HCT116 (cell line): Measurements from ENCODE around the gene GRSF1. TPM values are rescaled to one million over a fixed set of nuclear protein-coding genes. Genes with fewer than 3 reads are reported as not detected.

Experiments used
- ATAC-seq: fragments of 200-7000 bp; cut with Tn5 transposase; 2 replicates; pipeline ENCODE4 v1.9.1; 2020; ENCODE audit warnings: mild to moderate bottlenecking, moderate library complexity
- BruUV-seq: library from RNA; stranded (reverse); fragments of 400-500 nt; replicated peaks from 2 replicates; lab custom pipeline; 2021; lab: Mats Ljungman, UMichigan
- CTCF ChIA-PET: fragments of 300-600 bp; sonication (Branson Sonifier 250); formaldehyde crosslinking; loops from one replicate; lab custom pipeline; 2021; ENCODE audit warnings: antibody characterized with exemption; lab: Charles Lee
- POLR2A ChIA-PET: fragments of 300-600, 350-600 bp; sonication (Branson Sonifier 250); formaldehyde crosslinking; loops from one replicate; lab custom pipeline; 2021; ENCODE audit warnings: antibody characterized with exemption; lab: Charles Lee
- RAD21 ChIA-PET, 2 experiments: fragments of 300-600 bp; sonication (Branson Sonifier 250); formaldehyde crosslinking; loops; one replicate each; lab custom pipeline; 2023; ENCODE audit warnings: low total read pairs in 2 of 2; ENCODE audit not compliant: uncharacterized antibody in 2 of 2, unreplicated experiment in 2 of 2, low non-redundant PET in 1 of 2; lab: Charles Lee
- DNase-seq: peaks from one replicate; pipeline ENCODE4 v3.0.0-alpha.2; 2010; ENCODE audit warnings: low read depth, low spot score
- H2AFZ ChIP-seq: fragments of 200-600 bp; shearing (Covaris generic), sonication (generic); 2 replicates; pipeline ENCODE4 v1.6.1; 2017; ENCODE audit warnings: low read depth, mixed run types, mixed read lengths, antibody characterized with exemption, low read length; ENCODE audit not compliant: poor library complexity, severe bottlenecking
- H3K27ac ChIP-seq: 2 replicates; pipeline ENCODE4 v1.5.1; 2012; ENCODE audit warnings: low read depth, low read length
- H3K27me3 ChIP-seq: fragments of 200-600 bp; sonication (generic); 2 replicates; pipeline ENCODE4 v1.6.1; 2016; ENCODE audit warnings: mixed run types, low read length, mixed read lengths; ENCODE audit not compliant: insufficient read depth
- H3K36me3 ChIP-seq, 2 experiments: fragments of 200-500 bp in 1 of 2; fragments of 200-600 bp in 1 of 2; sonication (Bioruptor generic) in 1 of 2; sonication (generic) in 1 of 2; 2 replicates each; pipeline versions ENCODE4 v1.5.1 to v1.6.1; 2014 to 2016; ENCODE audit warnings: low read length in 2 of 2, inconsistent platforms in 1 of 2, mixed read lengths in 1 of 2, mixed run types in 1 of 2; ENCODE audit not compliant: insufficient read depth in 2 of 2, control insufficient read depth in 1 of 2
- H3K4me1 ChIP-seq, 2 experiments: fragments of 200-600 bp in 1 of 2; sonication (generic) in 1 of 2; 2 replicates each; pipeline versions ENCODE4 v1.5.1 to v1.6.1; 2012 to 2017; ENCODE audit warnings: low read length in 2 of 2, inconsistent platforms in 1 of 2, mild to moderate bottlenecking in 1 of 2, mixed read lengths in 1 of 2, mixed run types in 1 of 2, moderate library complexity in 1 of 2; ENCODE audit not compliant: insufficient read depth in 2 of 2, control insufficient read depth in 1 of 2
- H3K4me2 ChIP-seq: fragments of 200-600 bp; sonication (generic); 2 replicates; pipeline ENCODE4 v1.6.1; 2017; ENCODE audit warnings: mixed run types, low read length, mixed read lengths
- H3K4me3 ChIP-seq, 2 experiments: fragments of 200-600 bp in 1 of 2; sonication (generic) in 1 of 2; replicated peaks in 1 of 2; 2 replicates each; pipeline ENCODE4 v1.5.1; 2011 to 2016; ENCODE audit warnings: low read length in 2 of 2, control low read depth in 1 of 2, low read depth in 1 of 2, mild to moderate bottlenecking in 1 of 2, mixed read lengths in 1 of 2, mixed run types in 1 of 2
- H3K79me2 ChIP-seq: fragments of 200-600 bp; sonication (generic); 2 replicates; pipeline ENCODE4 v1.6.1; 2017; ENCODE audit warnings: mild to moderate bottlenecking, mixed run types, low read length, moderate library complexity, mixed read lengths; ENCODE audit not compliant: insufficient read depth
- H3K9ac ChIP-seq: fragments of 200-600 bp; sonication (generic); 2 replicates; pipeline ENCODE4 v1.6.1; 2016; ENCODE audit warnings: low read length, mixed read lengths
- H3K9me2 ChIP-seq: fragments of 200-600 bp; sonication (generic), shearing (Covaris generic); 2 replicates; pipeline ENCODE4 v1.6.1; 2017; ENCODE audit warnings: mixed run types, mild to moderate bottlenecking, moderate library complexity; ENCODE audit not compliant: insufficient read depth
- H3K9me3 ChIP-seq, 2 experiments: fragments of 200-500 bp in 1 of 2; fragments of 200-600 bp in 1 of 2; sonication (Bioruptor generic) in 1 of 2; sonication (generic) in 1 of 2; 2 replicates each; pipeline ENCODE4 v1.6.1; 2014 to 2017; ENCODE audit warnings: low read length in 2 of 2, mixed read lengths in 2 of 2, inconsistent platforms in 1 of 2, low read depth in 1 of 2, mild to moderate bottlenecking in 1 of 2, mixed run types in 1 of 2, moderate library complexity in 1 of 2; ENCODE audit not compliant: control insufficient read depth in 1 of 2, insufficient read depth in 1 of 2
- H4K20me1 ChIP-seq: fragments of 200-600 bp; sonication (generic), shearing (Covaris generic); 2 replicates; pipeline ENCODE4 v1.6.1; 2017; ENCODE audit warnings: mixed run types, mild to moderate bottlenecking, moderate library complexity; ENCODE audit not compliant: insufficient read depth
- ELF1 ChIP-seq: IDR thresholded peaks from 2 replicates; pipeline ENCODE4 v1.6.1; 2012; ENCODE audit warnings: low read depth, borderline replicate concordance
- EZH2phosphoT487 ChIP-seq: fragments of 200-600 bp; IDR thresholded peaks from 2 replicates; pipeline ENCODE4 v1.6.1; 2018; ENCODE audit warnings: antibody characterized with exemption, borderline replicate concordance
- JUND ChIP-seq: IDR thresholded peaks from 2 replicates; pipeline ENCODE4 v1.6.1; 2012
- POLR2A ChIP-seq: IDR thresholded peaks from 2 replicates; pipeline ENCODE4 v1.7.0; 2011; ENCODE audit warnings: borderline replicate concordance; ENCODE audit not compliant: insufficient read depth, insufficient read length; ENCODE audit errors: extremely low read depth
- POLR2AphosphoS5 ChIP-seq: IDR thresholded peaks from 2 replicates; pipeline ENCODE4 v1.6.1; 2011; ENCODE audit warnings: mild to moderate bottlenecking, low read depth, low read length, moderate library complexity
- RAD21 ChIP-seq: IDR thresholded peaks from 2 replicates; pipeline ENCODE4 v1.6.1; 2012; ENCODE audit warnings: low read depth, mild to moderate bottlenecking
- SP1 ChIP-seq: IDR thresholded peaks from 2 replicates; pipeline ENCODE4 v1.6.1; 2012; ENCODE audit warnings: low read depth
- SRF ChIP-seq: IDR thresholded peaks from 2 replicates; pipeline ENCODE4 v1.6.1; 2012; ENCODE audit warnings: low read depth
- TCF7L2 ChIP-seq: IDR thresholded peaks from 2 replicates; pipeline ENCODE4 v1.7.0; 2011; ENCODE audit warnings: borderline replicate concordance, inconsistent platforms; ENCODE audit not compliant: insufficient read depth, insufficient read length; ENCODE audit errors: extremely low read depth
- YY1 ChIP-seq: IDR thresholded peaks from 2 replicates; pipeline ENCODE4 v1.6.1; 2011; ENCODE audit warnings: low read length, low read depth, moderate library complexity, mild to moderate bottlenecking; ENCODE audit not compliant: insufficient replicate concordance; ENCODE audit errors: extremely low read depth
- ZFX ChIP-seq: fragments of 450-650 bp; IDR thresholded peaks from 2 replicates; pipeline ENCODE4 v1.6.1; 2017
- ZNF274 ChIP-seq: fragments of 200-500 bp; sonication (Bioruptor generic); IDR thresholded peaks from 2 replicates; pipeline ENCODE4 v1.6.1; 2014; ENCODE audit warnings: mild to moderate bottlenecking, low read depth, low read length, inconsistent platforms
- intact Hi-C: fragments of 100-400 bp; cut with micrococcal nuclease; formaldehyde crosslinking; loops from 2 replicates; pipeline ENCODE4 v1.10.0; 2022
- total RNA-seq: library from RNA; stranded (reverse); gene quantifications from one replicate; pipeline ENCODE4 v1.2.1, GENCODE V29; 2021; ENCODE audit not compliant: unreplicated experiment
- TF ChIP-seq, protein P1 (sequence below): IDR thresholded peaks from 2 replicates; pipeline ENCODE4 v1.6.1; 2012; ENCODE audit warnings: low read depth
- TF ChIP-seq, protein P2 (sequence below), 3 experiments: fragments of 200-600 bp in 1 of 3; sonication (generic) in 1 of 3; IDR thresholded peaks in 2 of 3; conservative IDR thresholded peaks in 1 of 3; 2 replicates each; pipeline ENCODE4 v1.5.1; 2012 to 2017; ENCODE audit warnings: low read depth in 2 of 3, low read length in 2 of 3, antibody characterized with exemption in 1 of 3, borderline replicate concordance in 1 of 3, control low read depth in 1 of 3, mild to moderate bottlenecking in 1 of 3, mixed read lengths in 1 of 3, mixed run types in 1 of 3, moderate library complexity in 1 of 3; ENCODE audit not compliant: insufficient read depth in 1 of 3
- TF ChIP-seq, protein P3 (sequence below): IDR thresholded peaks from 2 replicates; pipeline ENCODE4 v1.6.1; 2012
- TF ChIP-seq, protein P4 (sequence below): IDR thresholded peaks from 2 replicates; pipeline ENCODE4 v1.6.1; 2011; ENCODE audit warnings: mild to moderate bottlenecking, low read length, moderate library complexity; ENCODE audit not compliant: insufficient replicate concordance; ENCODE audit errors: extremely low read depth

GRSF1 gene
- total RNA-seq, 1 experiment from 2014 or later = 131 TPM

DNA sequence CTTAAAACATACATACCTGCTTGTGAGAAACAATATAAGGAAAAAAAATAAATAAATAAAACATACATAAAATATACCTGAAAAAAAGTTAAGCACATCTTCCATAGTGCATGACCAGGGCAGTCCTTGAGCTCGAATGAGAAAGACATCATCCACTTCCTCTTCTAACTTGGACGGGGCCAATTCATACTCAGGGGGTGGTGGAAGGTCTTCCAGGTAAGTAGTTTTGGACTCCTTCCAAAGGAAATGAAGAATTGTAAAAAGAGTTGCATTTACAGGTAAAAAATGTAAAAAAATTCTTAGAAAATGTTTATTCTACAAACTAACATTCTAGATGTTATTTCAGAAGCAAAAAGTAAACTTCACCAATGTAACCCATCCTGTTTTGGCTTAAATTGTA is 3.6 kb downstream of the GRSF1 start:
- Histone ChIP-seq H3K4me3 (no peak overlapping the region), H3K4me1 (peaks cover 3 to 15% of the 10 kb centered on the region in 2 experiments; a peak in 3 of 4 replicates), H3K9me2 (no peaks in the 10 kb centered on the region), H3K27ac (no peak overlapping the region), H2AFZ (no peak overlapping the region), H3K4me2 (0 out of 2 replicates have a peak overlapping the region, but pooled peaks have one; percentile 96), H3K36me3 (peaks cover 32 to 42% of the 10 kb centered on the region in 2 experiments), H3K79me2 (peaks cover 85% of the 10 kb centered on the region), H3K9ac (no peak overlapping the region), H3K9me3 (no peaks in the 10 kb centered on the region), H3K27me3 (no peaks in the 10 kb centered on the region), H4K20me1 (peaks cover 13% of the 10 kb centered on the region; the same call in 1 of the 2 replicates)
- no peak for TF ChIP-seq ZFX
- TF ChIP-seq, protein P1, sequence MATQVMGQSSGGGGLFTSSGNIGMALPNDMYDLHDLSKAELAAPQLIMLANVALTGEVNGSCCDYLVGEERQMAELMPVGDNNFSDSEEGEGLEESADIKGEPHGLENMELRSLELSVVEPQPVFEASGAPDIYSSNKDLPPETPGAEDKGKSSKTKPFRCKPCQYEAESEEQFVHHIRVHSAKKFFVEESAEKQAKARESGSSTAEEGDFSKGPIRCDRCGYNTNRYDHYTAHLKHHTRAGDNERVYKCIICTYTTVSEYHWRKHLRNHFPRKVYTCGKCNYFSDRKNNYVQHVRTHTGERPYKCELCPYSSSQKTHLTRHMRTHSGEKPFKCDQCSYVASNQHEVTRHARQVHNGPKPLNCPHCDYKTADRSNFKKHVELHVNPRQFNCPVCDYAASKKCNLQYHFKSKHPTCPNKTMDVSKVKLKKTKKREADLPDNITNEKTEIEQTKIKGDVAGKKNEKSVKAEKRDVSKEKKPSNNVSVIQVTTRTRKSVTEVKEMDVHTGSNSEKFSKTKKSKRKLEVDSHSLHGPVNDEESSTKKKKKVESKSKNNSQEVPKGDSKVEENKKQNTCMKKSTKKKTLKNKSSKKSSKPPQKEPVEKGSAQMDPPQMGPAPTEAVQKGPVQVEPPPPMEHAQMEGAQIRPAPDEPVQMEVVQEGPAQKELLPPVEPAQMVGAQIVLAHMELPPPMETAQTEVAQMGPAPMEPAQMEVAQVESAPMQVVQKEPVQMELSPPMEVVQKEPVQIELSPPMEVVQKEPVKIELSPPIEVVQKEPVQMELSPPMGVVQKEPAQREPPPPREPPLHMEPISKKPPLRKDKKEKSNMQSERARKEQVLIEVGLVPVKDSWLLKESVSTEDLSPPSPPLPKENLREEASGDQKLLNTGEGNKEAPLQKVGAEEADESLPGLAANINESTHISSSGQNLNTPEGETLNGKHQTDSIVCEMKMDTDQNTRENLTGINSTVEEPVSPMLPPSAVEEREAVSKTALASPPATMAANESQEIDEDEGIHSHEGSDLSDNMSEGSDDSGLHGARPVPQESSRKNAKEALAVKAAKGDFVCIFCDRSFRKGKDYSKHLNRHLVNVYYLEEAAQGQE = no peak
- no peak for TF ChIP-seq SRF
- no peak for TF ChIP-seq EZH2phosphoT487
- no peak for TF ChIP-seq POLR2A
- TF ChIP-seq YY1 = no peak
- no peak for TF ChIP-seq TCF7L2
- TF ChIP-seq JUND = no peak
- no peak for TF ChIP-seq ELF1
- TF ChIP-seq, protein P2, sequence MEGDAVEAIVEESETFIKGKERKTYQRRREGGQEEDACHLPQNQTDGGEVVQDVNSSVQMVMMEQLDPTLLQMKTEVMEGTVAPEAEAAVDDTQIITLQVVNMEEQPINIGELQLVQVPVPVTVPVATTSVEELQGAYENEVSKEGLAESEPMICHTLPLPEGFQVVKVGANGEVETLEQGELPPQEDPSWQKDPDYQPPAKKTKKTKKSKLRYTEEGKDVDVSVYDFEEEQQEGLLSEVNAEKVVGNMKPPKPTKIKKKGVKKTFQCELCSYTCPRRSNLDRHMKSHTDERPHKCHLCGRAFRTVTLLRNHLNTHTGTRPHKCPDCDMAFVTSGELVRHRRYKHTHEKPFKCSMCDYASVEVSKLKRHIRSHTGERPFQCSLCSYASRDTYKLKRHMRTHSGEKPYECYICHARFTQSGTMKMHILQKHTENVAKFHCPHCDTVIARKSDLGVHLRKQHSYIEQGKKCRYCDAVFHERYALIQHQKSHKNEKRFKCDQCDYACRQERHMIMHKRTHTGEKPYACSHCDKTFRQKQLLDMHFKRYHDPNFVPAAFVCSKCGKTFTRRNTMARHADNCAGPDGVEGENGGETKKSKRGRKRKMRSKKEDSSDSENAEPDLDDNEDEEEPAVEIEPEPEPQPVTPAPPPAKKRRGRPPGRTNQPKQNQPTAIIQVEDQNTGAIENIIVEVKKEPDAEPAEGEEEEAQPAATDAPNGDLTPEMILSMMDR (IDR thresholded peaks at IDR 0.05 in 2 of 3, conservative IDR thresholded peaks at IDR 0.05 in 1 of 3; ENCODE audit: borderline replicate concordance in 1 of 3, insufficient read depth in 1 of 3, low read depth in 2 of 3, low read length in 2 of 3) = no peak
- TF ChIP-seq RAD21 = no peak
- TF ChIP-seq, protein P3, sequence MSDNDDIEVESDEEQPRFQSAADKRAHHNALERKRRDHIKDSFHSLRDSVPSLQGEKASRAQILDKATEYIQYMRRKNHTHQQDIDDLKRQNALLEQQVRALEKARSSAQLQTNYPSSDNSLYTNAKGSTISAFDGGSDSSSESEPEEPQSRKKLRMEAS = no peak
- no peak for TF ChIP-seq SP1
- no peak for TF ChIP-seq POLR2AphosphoS5
- TF ChIP-seq, protein P4, sequence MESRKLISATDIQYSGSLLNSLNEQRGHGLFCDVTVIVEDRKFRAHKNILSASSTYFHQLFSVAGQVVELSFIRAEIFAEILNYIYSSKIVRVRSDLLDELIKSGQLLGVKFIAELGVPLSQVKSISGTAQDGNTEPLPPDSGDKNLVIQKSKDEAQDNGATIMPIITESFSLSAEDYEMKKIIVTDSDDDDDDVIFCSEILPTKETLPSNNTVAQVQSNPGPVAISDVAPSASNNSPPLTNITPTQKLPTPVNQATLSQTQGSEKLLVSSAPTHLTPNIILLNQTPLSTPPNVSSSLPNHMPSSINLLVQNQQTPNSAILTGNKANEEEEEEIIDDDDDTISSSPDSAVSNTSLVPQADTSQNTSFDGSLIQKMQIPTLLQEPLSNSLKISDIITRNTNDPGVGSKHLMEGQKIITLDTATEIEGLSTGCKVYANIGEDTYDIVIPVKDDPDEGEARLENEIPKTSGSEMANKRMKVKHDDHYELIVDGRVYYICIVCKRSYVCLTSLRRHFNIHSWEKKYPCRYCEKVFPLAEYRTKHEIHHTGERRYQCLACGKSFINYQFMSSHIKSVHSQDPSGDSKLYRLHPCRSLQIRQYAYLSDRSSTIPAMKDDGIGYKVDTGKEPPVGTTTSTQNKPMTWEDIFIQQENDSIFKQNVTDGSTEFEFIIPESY = no peak
- no peak for TF ChIP-seq ZNF274
- no peak for DNase-seq
- ChIA-PET RAD21 (no interaction called here), POLR2A (no interaction called here), CTCF (no interaction called here)
- intact Hi-C loops = loop anchor here (5.0 kb wide), 1 partner anchor 149 kb away; the partner anchor contains the start of gene UTP3
- no TSS peak for BruUV-seq
- no peak for ATAC-seq
